ENCODE data around the gene PCSK6.

DNA sequence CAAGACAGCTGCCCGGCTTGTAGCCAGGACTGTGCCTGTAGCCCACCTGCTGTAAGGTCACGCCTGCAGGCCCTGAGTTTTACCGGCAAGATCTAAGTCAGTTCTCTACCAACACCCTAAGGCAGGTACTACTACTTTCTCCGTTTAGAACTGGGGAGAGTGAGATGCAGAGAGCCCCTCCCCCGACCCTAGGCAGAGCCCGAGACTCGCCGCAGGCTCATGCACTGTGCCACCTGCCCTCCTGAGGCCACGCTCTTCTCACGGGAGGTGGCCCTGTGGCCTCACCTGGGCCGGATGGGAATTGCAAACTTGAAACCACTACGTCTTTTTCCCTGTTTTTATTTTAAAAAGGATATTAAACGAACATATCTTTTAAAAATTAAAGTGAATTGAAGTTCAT is 36.9 kb upstream of the PCSK6 start:
- TF ChIP-seq EZH2phosphoT487 (IDR thresholded peaks at IDR 0.05; ENCODE audit: insufficient read depth, low read depth) (no peak), EZH2 (IDR thresholded peaks at IDR 0.05; ENCODE audit: insufficient read depth, poor library complexity, severe bottlenecking) (no peak)
